GM23338 (cell line): ENCODE results near the gene SYNDIG1.

Experiments
- CTCF ChIP-seq, 2 experiments: fragments of 200-600 bp in 1 of 2; sonication (generic) in 1 of 2; conservative IDR thresholded peaks; 2 replicates each; pipeline versions ENCODE4 v1.5.1 to v1.6.1; 2016 to 2017; ENCODE audit warnings: antibody characterized with exemption in 2 of 2, low read depth in 2 of 2, mild to moderate bottlenecking in 2 of 2, moderate library complexity in 1 of 2
- EZH2 ChIP-seq: fragments of 200-600 bp; sonication (generic); IDR thresholded peaks from one replicate; pipeline ENCODE4 v1.8.0; 2017; ENCODE audit warnings: antibody characterized with exemption, mild to moderate bottlenecking, low read depth; ENCODE audit not compliant: unreplicated experiment
- JUNB ChIP-seq: IDR thresholded peaks from one replicate; pipeline ENCODE4 v1.6.1; 2016; ENCODE audit warnings: antibody characterized with exemption; ENCODE audit not compliant: unreplicated experiment
- POLR2AphosphoS5 ChIP-seq: IDR thresholded peaks from 2 replicates; pipeline ENCODE4 v1.6.1; 2016; ENCODE audit warnings: antibody characterized with exemption, low read depth
- ZNF114 ChIP-seq: fragments of 250-450 bp; sonication (Bioruptor Pico); IDR thresholded peaks from 2 replicates; pipeline ENCODE4 v1.5.0; 2020; ENCODE audit warnings: mild to moderate bottlenecking, moderate library complexity

- TF ChIP-seq JUNB (no peak), ZNF114 (CRISPR knock-in tag) (no peak), CTCF (conservative IDR thresholded peaks at IDR 0.05; ENCODE audit: low read depth in 2 of 2) (no peak), EZH2 (no peak), POLR2AphosphoS5 (no peak)
Measured at GRCh38 chr20:24481173-24481572, 11.7 kb downstream of the SYNDIG1 start.
